ENCODE measurements around the gene MSANTD3. TPM values are rescaled to one million over a fixed set of nuclear protein-coding genes. Genes with fewer than 3 reads are reported as not detected.

MSANTD3 gene, protein sequence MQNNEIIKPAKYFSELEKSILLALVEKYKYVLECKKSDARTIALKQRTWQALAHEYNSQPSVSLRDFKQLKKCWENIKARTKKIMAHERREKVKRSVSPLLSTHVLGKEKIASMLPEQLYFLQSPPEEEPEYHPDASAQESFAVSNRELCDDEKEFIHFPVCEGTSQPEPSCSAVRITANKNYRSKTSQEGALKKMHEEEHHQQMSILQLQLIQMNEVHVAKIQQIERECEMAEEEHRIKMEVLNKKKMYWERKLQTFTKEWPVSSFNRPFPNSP
- total RNA-seq (2022; extraction: Qiagen RNA extraction), result 60.2 to 70.1 TPM (median 64.0 TPM) in 5 replicates

DNA sequence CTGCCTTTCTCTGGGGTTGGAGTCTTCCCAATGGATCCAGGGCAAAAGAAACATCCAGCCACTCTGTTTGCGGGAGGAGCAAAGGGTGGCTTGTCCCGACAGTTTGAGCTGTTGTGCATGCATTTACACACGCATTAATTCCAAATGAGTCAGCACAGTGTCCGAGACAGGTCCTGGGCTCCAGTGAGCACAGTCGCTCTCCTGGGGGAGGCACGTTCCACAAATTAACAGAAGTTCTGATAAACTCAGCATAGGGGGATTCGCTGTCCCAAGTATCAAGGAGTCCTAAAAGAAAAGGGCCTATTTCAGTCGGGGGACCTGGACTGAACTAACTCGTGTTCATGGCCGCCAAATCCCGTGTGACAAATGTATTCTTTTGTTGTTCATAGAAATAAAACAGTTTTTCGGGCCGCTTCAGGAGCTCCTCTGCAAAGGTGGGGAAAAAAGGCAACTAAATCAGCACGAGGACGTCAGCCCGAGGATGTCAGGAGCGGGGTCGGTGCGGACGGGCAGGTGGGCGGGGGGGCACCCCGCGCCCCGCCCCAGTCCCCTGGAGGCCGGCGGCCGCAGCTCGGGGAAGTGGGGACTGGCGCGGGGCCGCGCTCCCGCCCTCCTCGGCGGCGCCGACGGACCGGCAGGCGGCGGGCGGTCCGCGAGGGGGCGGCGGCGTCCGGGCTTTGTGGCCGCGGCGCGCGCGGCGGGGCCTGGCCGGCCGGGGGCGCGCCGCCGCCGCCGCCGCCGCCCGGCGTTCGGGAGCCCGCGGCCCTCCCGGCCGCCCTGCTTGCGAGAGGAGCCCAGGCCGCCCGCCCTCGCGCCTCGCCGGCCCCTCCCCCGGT, at the start of gene MSANTD3:
Gene MSANTD3 (plus strand): TSS at position 614 of the 836 bp plus-strand sequence. CDS start 14,796 bp downstream, outside the sequence.

DNA sequence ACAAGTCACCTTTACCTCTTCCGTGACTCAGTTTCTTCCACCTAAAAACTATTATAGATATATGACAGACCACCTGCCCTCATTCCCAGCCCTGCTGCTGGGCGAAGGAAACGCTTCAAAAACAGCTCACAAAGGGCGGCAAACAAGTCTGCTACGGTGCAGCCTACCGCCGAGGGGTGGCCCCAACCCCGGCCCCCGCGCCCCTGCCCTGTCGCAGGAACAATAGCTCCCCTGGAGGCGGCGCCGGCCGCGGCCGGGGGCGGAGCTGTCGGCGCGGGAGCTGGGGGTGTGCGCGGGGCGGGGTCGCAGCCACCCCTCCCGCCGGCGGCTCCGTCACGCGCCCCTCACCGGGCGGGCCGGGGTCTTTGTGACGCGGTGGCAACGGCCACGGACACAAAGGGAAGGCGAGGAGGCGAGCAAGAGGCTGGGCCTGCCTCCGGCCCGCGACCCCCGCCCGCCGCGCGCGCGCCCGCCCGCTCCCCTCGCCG, 45.9 kb downstream of the MSANTD3 start, which contains the start of gene TMEFF1:
Gene TMEFF1 (plus strand): TSS at position 362 of the 488 bp plus-strand sequence. CDS start 396 bp downstream, outside the sequence.

Other genes starting within 250 kb of the MSANTD3 start
- 24.3 to 28.6 TPM (median 24.7 TPM) in 5 replicates for gene TEX10, start 74.2 kb upstream of the MSANTD3 start, total RNA-seq (2022; extraction: Qiagen RNA extraction)
- gene TMEFF1, start 46.0 kb downstream of the MSANTD3 start, total RNA-seq (2022; extraction: Qiagen RNA extraction), result 0.59 to 1.3 TPM (median 0.95 TPM) in 5 replicates
- gene CAVIN4, start 150.9 kb downstream of the MSANTD3 start, total RNA-seq (2022; extraction: Qiagen RNA extraction), result 0.26 to 0.47 TPM (median 0.39 TPM) in 5 replicates